ENCODE measurements around the gene AMY1C.
"Not testable (repeated sequence)": the region's sequence is repeated elsewhere in the genome, so short reads cannot be mapped to it uniquely, and the experiment has no call there.

DNA sequence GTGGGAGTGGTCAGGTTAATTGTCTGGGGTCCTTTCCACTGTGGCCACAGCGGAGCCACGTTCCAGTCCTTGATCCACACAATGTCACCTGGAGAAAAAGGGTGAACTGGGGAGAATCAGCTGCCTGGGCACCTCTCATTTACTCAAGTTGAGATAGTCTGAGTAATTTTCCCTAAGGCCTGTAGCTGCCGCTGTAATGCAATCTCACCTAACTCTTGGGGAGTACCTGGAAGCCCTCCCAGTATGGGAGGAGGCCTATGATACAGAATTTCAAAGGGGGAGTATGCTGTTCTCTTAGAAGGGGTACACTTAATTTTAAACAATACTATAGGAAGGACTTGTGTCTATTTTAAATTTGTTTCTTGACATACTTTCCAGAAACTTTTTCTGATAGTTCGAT is 5.2 kb upstream of the AMY1C start:
- TF ChIP-seq CTCF, POLR2A (IDR thresholded peaks at IDR 0.05): not testable (repeated sequence)

Measured in breast epithelium (tissue), 3 donors.